ENCODE measurements around the gene NPR2.
A peak's percentile ranks its signal among the peaks of the same experiment; 100 is the strongest.

The NPR2 gene

GRCh38 chr9:35766997-35767396, 24.4 kb upstream of the NPR2 start:
- no peak for DNase-seq

DNA sequence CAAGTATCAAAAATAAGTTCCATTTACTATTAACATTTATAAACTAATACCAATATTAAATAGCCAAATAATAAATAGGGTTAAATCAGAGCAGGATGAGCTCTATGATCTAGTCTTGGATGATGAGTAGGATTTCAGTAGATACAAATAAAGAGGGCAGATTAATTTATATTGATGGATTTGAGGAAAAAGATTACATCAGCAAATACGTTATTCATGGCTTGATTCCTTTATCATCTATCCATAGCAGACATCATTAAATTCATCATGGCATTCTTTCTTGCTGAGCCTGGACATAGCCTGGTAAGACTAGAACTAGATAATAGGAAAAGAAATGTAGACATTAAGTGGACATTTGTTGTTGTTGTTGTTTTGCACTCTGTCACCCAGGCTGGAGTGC, 23.9 kb upstream of the NPR2 start:
- no peak for DNase-seq

DNA sequence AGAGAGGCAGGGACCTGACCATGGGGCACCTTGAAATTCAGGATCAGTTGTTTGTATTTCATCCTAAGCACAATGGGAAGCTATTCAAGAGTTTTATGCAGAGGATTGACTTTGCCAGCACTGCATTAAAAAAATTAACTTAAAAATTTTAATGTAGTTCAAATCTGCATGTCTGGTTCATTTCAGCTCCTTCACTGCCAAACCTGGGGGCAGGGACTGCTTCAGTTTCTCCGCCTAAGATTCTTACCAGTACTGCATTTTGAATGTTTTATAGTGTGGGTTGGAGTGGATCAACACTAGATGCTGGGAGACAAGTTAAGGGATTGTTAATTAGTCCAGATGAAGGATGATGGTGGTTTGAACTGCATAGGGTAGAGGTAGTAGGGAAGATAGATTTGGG, 21.6 kb upstream of the NPR2 start:
- no peak for DNase-seq

DNA sequence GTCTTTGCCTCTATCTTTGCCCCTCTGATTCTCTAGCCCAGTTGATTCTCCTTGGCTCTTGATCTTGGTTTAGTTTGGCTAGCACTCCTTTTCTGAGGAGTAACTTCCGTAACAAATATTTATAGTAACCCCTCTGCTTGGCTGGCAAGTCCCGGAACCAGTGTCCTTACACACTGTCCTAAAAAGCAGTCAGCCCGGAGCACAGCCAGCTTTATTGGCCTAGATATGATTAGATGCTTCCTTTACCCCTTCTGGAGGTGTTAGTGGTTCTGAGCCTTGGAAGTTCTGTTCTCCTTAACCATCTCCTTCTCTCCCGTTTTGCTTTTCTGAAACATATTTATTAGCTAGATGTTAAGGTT, 20.3 kb upstream of the NPR2 start:
- no peak for DNase-seq

DNA sequence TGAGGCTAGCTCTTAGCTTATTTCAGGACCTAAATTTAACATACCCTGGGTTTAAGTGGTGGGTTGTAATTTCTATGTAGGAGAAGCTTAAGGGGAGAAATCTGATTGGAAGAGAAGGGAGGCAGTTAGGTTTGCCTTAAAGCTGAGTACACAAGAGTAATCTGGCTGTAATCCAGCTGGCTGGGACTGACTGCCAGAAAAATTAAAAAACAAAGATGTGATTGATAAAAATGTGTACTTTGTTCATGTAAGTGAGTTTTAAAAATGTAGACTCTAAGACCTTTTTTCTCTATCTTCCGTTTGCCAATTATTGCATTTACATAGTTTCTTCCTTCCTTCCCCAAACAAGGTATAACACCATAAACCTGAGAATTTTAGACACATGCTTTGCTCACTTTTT, 19.9 kb upstream of the NPR2 start:
- no peak for DNase-seq

- no peak for DNase-seq
Measured at GRCh38 chr9:35771943-35772342, 19.4 kb upstream of the NPR2 start.

DNA sequence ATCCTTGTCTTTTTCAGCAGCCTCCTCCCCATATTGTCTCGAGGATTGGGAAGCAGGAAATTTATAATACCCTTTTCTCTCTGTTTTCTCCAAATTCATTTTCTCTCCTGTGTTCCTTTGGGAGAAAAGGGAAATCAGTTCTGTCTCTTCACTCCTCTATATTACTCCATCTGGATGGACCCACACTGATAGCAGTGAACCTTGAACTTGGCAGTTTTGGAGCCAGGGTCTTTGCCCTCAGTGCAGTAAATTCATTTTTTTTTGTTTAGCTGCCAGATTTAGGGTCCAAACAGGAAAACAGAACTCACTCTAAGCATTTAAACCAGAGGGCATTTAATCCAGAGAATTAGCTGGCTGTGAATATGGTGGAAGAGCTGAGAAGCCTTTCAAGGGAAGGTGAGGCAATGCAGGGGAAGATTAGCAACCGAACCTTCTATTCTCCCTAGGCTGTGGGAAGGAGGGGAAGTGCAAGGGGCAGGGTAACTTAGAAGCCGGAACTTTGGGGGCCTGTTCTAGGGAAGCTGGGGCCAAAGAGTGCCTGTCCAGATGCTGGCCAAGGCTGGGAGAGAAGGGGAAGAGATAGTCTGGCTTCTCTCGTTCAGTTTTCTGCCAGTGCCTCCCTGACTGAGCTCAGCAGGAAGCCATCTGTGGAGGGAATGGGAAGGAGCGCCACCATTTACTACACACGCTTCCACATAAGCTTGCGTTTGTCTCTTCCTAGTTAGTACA, 16.3 kb upstream of the NPR2 start:
- no peak for DNase-seq

- no peak for DNase-seq
Measured at GRCh38 chr9:35776018-35776417, 15.4 kb upstream of the NPR2 start.

DNA sequence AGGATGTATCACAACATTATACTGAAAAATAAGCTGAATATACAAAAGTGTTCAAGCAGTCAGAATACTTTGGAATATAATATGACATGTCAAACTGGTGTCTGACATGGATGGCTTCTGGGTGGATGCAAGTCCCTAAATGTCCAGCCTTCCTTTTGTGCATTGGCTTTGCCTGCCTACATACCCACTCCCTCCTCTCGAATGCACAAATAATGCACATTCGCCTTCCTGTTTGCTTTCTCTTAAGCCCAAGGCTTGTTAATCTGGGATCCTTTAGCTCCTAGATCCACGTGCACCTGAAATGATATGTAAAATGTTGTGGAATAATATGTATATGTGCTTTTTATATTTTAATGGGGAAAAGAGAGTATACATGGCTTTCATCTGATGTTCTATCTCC, 12.9 kb upstream of the NPR2 start:
- no peak for DNase-seq

DNA sequence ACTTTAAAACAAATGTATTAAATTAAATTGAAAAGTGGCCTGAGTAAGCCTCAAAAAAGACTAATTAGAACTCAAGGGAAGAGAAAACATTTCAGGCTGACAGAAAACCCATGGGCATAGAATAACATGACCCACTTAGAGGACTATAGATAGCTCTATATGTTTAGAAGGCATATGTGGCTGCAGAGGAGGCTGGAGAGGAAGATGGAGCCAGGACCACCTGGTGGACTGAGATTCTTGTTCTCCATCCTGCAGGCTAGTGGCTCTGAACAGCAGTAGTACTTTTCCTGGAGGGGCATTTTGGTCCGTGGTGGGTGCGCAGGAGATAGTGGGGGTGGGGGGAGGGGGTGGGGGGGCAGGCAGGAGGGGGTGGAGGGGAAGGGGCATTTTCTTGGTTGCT, 10.3 kb upstream of the NPR2 start:
- DNase-seq: no peak

- DNase-seq: no peak
Measured at GRCh38 chr9:35783418-35783817, 8.0 kb upstream of the NPR2 start.

GRCh38 chr9:35789541-35789940, 1.9 kb upstream of the NPR2 start:
- no peak for DNase-seq

DNA sequence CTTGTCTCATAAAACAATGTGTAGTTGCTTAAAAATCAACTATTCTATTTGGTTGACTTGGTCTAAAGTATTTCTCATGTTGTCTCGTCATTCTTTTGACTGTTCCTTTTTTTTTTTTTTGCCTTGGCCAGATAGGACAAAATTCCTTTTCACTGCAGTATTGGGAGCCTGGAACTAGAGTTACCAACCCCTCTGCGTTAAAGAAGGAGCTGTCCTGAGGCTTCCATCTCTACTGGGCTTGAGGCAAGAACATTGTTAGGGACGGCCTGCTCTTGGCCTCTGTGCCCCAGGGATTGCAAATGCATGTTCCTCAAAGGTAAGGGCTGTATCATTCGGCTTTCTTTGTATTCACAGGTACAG, 1.4 kb upstream of the NPR2 start:
- no peak for DNase-seq

DNA sequence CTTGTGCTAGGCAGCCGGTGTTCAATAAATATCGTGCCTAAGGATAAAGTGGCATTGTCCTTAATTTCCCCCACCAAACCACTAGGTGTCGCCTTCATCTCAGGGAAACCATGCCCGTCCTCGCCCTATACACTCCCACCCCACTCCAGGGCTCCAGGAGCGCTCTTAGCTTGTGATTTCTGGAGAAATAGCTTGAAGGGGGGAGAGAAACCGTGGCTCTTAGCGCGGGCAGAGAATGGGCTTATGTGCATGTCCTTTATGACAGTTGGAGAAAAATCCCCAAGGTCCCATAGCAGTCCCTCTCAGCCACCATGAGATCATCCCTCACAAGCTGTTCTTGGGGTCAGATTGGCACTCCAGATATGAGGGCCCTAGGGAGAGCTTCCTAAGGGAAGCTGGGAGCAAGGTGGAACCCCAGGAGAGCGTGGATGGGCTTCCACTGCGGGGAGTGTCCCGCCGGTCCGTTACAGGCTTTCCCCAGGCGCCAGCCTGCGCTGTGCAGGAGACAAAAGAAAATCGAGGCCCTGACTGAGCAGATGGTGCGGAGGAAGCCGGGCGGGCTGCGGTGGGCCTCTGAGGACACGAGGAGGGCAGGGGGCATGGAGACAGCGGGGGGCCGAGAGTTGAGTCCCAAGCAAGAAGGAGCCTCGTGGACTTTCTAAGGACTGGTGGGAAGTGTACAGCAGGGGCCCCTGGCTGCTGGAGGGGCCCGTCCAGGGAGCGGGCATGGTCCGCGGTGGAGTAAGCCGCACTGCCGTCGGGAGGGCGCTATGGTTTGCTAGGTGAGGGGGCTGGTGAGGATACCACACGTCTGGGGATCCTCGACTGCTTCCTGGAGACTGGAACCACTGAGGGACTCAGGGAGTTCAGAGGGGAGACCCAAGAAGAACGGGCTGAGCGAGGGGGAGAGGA, 750 bp upstream of the NPR2 start:
- DNase-seq: peak; percentile 41 to 45

- DNase-seq: no peak
Measured at GRCh38 chr9:35792024-35792813, 828 bp downstream of the NPR2 start.

GRCh38 chr9:35792826-35793225, 1.4 kb downstream of the NPR2 start:
- DNase-seq: no peak

DNA sequence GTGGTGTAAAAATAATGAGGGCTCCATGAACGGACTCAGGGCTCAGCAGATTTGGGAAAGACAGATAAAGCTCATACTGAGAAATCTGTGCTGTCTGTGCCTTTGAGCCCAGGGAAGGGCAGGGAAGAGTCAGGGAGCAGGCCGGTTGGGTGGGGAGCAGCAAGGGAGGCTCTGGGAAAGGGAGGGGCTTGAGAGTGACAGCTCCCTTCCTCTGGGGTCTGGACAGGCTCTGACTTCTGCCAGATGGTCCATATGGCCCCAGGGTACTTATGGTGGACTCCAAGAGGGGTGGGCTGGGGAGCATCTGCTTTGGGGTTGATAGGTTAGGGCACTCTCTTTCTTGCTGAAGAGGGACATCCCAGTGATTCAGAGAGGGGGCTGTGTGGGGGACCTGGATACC, 2.1 kb downstream of the NPR2 start:
- no peak for DNase-seq

- DNase-seq: no peak
Measured at GRCh38 chr9:35795695-35796094, 4.3 kb downstream of the NPR2 start.

- no peak for DNase-seq
Measured at GRCh38 chr9:35797311-35798109, 6.1 kb downstream of the NPR2 start.

DNA sequence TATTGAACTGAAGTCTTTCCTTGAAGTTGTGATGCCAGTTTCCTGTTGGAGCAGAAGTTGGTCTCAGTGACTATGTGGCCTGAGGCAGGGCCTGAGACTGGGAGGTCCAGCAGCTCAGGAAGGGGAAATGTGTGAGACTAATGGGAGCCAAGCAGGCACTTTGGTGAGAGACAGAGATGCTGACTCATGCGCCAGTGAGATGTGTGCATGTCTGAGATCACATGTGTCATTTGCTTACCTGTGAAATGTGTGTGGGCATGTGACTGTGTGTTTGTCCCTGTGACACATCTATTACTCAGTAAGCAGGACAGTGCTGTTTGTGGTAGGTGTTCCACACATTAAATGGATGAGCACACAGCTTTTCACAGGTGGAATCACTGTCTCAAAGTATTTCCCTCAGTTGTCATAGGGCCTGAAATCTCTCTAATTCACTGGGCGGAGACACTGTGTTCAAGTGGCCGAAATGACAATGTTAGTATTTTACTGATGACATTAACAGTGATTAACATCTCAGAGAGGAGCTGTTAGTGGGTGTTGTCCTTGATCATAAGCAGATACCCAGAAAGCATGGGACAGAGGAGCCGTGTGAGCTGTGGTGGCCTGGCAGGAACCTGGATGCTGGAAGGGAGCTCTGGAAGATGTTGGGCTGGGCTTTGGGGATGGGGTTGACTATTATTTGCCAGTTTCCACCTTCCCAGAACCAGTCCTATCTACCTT, 7.4 kb downstream of the NPR2 start:
- peak in 1 of 2 experiments; percentile 12 for DNase-seq

DNA sequence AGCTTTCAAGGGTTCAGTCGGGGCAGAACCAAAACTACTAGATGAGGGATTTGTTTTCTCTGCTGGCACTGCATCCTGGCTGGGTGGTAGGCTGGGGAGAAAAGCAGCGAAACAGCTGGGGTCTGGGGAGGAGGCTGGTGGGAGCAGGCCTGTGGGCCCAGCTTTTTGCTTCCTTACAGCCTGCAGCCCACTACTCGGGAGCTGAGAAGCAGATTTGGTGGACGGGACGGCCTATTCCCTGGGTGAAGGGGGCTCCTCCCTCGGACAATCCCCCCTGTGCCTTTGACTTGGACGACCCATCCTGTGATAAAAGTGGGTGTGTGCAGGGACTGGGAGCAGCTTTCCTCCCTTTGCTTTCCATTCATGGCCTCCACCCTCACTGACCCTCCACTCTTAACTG, 9.1 kb downstream of the NPR2 start:
- DNase-seq: no peak
